Activated CD4-positive, alpha-beta T cell treated with anti-CD3 and anti-CD28 coated beads, Interleukin-2, Interleukin-6, amounts not matched to agents 100 ng/mL and 50 ng/mL, durations not matched to agents 16 hours and 8 hours (primary cell): ENCODE measurements around the gene ZNF281.
"Not testable (repeated sequence)": the region's sequence is repeated elsewhere in the genome, so short reads cannot be mapped to it uniquely, and the experiment has no call there.

ENCODE experiments used
- DNase-seq: peaks from one replicate; pipeline ENCODE4 v3.0.0-alpha.2; 2020

Gene ZNF281

GRCh38 chr1:200409761-200410565 is at the start of gene ZNF281:
TSS of gene ZNF281 (minus strand) at chr1:200410036. CDS start at chr1:200409705, 331 bp downstream.
- DNase-seq = peak; percentile 97

GRCh38 chr1:200458780-200459179 is 48.9 kb upstream of the ZNF281 start:
- no peak for DNase-seq

- no peak for DNase-seq
Measured at GRCh38 chr1:200457810-200458209, 48.0 kb upstream of the ZNF281 start.

- no peak for DNase-seq
Measured at GRCh38 chr1:200454425-200454824, 44.6 kb upstream of the ZNF281 start.

GRCh38 chr1:200453553-200453905 is 43.7 kb upstream of the ZNF281 start:
- DNase-seq = no peak

GRCh38 chr1:200452850-200453552 is 43.2 kb upstream of the ZNF281 start:
- no peak for DNase-seq

GRCh38 chr1:200448034-200448762 is 38.4 kb upstream of the ZNF281 start:
- peak; percentile 83 for DNase-seq

- peak; percentile 73 for DNase-seq
Measured at GRCh38 chr1:200445213-200445612, 35.4 kb upstream of the ZNF281 start.

- DNase-seq = no peak
Measured at GRCh38 chr1:200444478-200444877, 34.6 kb upstream of the ZNF281 start.

GRCh38 chr1:200443860-200444259 is 34.0 kb upstream of the ZNF281 start:
- DNase-seq = no peak

- no peak for DNase-seq
Measured at GRCh38 chr1:200442537-200443156, 32.8 kb upstream of the ZNF281 start.

GRCh38 chr1:200442023-200442422 is 32.2 kb upstream of the ZNF281 start:
- no peak for DNase-seq

- DNase-seq = no peak
Measured at GRCh38 chr1:200438911-200439310, 29.1 kb upstream of the ZNF281 start.

GRCh38 chr1:200438413-200438812 is 28.6 kb upstream of the ZNF281 start:
- not testable (repeated sequence) for DNase-seq

- DNase-seq = peak; percentile 28
Measured at GRCh38 chr1:200437556-200438203, 27.8 kb upstream of the ZNF281 start.

- DNase-seq = no peak
Measured at GRCh38 chr1:200437088-200437487, 27.3 kb upstream of the ZNF281 start.

- no peak for DNase-seq
Measured at GRCh38 chr1:200436436-200436835, 26.6 kb upstream of the ZNF281 start.

GRCh38 chr1:200435200-200435780 is 25.5 kb upstream of the ZNF281 start:
- no peak for DNase-seq

GRCh38 chr1:200433586-200433985 is 23.8 kb upstream of the ZNF281 start:
- no peak for DNase-seq

GRCh38 chr1:200432586-200432985 is 22.8 kb upstream of the ZNF281 start:
- DNase-seq = no peak

GRCh38 chr1:200429221-200429751 is 19.4 kb upstream of the ZNF281 start:
- no peak for DNase-seq
